Suppressor macrophage treated with lipopolysaccharide for 1 hour (primary cell): ENCODE measurements around the gene SRMS.
A peak's percentile ranks its signal among the peaks of the same experiment; 100 is the strongest.

Experiments used
- DNase-seq, 3 donors: peaks; one replicate each; pipeline ENCODE4 v3.0.0-alpha.2; 2020 to 2022

Gene SRMS

DNA sequence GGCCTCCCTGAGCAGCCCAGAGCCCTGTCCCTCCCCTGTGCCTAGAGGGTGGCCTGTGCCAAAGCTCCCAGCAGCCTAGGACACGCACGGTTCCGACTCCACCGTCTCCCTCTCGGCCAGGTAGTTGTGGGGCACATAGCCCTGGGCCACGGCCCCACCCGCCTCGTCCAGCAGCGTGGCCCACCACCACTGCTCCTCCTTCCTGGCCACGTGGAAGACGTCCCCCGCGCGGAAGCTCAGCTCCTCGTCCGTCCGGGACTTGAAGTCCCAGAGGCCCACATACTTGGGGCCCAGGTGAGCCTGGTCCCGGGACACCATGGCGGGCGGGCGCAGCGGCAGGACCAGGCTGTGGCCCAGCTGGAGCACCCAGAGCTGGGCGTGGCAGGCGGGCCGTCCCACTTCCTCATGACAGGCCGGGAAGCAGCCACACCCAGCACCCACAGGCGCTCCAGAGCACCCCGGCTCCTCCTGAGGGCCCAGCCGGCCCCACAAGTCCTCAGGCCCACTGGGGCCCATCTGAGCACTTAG, 10.5 kb downstream of the SRMS start, which contains the start of gene PTK6:
Gene PTK6 (minus strand): TSS at position 380 of the 528 bp plus-strand sequence. CDS start 62 bp downstream, at position 318.
- DNase-seq, result peak; percentile 79 to 90 (median 84)

DNA sequence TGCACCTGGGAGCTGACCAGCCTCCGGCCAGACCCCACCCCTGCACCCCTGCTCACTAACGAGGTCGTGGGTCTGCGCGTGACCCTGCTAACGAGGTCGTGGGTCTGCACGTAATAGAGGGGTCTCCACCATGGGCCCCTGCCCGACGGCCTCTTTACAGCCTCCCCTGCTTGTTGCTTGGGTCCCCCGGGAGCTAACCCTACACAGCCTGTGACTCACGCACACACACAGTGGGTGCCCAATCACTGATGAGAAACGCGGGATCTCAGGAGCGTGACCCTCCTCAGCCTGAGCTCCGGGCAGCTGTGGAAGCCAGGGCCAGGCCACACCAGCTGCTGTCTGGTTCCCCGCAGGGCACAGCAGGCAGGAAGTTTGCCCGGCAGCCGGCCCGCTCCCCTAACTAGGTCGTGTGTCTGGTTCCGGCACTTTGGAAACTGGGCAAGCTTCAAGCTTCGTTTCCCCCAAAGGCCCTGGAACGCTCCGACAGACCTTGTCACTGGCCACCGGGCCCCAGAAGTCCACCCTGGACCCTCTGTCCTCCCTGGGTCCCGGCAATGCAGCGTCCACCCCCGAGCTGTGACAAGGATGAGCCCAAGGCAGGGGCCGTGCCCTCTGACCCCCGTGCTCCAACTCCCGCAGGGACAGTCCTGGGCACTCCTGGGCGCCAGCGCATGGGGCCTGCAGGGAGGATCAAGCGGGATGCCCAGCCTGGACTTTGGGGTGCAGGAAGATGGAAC, 11.1 kb downstream of the SRMS start:
- peak in 1 of 3 donors; percentile 34 for DNase-seq

DNA sequence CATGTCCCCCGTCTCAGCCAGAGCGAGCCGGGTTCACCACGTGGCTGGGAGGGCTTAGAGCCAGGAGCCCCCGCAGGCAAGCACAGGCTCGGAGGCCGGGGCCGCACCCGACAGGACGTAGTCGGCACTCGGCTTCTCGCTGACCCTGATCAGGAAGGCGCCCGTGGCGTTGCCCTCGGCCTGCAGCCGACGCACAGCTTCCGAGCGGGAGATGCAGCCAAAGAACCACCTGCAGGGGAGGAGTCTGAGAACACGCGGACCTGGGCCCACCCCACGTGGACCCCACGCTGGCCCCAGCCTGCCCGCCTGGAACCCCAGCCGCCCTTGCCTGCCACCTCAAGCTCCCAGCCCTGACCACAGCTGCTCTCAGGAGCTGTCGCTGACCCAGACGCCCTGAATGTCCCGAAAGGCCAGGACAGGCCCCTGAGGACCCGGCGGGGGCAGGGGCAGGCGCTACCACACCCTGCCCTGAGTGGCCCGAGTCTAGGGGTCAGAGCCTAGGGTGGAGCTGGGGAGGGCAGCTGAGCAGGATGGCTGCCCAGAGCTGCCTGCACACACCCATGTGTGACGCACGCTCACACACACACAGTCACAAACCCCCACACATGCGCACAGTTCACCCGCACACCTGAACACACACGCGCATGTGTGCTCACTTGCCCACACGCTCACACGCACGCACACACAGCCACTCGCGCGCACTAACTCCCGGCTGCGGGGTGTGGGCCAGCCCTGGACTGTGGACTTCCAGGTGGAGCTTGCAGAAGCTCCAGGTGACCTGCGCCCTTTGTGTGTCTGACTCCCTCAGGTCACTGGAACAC, 12.5 kb downstream of the SRMS start:
- no peak for DNase-seq

DNA sequence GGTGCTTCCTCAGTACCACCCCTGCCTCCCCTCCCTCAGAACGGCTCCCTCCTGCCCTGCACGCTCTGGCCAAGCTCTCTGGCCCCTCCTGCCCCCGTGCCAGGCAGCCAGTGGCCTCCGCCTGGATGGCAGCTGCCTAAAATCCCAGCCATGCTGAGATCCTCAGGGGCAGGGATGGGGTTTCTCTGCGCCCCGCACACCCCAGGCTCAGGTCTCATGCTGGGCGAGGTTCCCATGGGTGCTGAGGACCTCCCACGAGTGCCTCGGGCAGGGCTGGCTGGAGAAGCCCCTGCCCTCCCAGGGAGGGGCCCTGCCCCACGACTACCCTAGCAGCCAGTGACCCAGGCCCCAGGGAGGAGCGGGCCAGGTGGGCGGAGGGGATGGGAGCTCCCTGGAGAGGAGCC, 13.1 kb downstream of the SRMS start:
- no peak for DNase-seq

DNA sequence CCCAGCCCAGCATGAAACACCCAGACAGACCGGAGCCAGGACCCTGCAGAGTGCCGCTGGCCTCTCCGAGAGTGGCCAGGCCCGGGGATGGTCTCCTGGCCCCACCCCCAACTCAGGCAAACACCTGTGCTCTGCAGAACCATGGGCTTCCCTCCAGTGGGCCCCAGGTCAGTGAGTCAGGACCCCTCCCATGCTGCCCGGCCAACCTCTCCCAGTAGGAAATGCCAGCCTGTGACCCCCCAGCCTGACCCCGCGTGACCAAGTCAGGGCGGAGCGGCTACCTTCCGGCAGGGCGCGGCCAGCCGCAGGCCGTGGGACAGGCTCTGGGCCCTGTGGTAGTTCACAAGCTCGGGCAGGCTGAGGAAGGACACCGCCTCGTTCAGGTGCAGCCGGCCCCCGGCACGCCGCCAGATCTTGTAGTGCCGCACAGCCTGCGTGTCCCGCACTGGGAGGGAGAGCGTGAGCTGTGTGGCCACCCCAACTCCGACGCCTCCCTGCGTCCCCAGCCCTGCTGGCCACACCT, 13.6 kb downstream of the SRMS start:
- DNase-seq, result no peak

DNA sequence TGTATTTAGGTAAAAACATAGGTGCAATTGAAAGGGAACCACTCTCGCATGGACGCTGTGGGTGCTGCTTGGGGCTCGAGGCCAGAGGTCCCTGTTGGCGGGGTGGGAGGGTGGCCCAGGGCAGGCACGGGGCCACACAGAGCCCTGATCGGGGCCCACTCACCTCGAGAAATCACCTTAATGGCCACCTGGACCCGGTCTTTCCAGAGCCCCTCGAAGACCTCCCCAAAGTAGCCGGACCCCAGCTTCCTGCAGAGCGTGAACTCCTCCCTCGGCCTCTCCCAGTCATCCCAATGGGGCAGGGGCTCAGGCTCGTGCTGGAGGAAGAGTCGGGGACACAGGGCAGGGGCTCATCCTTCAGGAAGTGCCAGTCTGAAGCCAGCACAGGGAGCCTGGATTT, 14.2 kb downstream of the SRMS start:
- DNase-seq, result no peak

DNA sequence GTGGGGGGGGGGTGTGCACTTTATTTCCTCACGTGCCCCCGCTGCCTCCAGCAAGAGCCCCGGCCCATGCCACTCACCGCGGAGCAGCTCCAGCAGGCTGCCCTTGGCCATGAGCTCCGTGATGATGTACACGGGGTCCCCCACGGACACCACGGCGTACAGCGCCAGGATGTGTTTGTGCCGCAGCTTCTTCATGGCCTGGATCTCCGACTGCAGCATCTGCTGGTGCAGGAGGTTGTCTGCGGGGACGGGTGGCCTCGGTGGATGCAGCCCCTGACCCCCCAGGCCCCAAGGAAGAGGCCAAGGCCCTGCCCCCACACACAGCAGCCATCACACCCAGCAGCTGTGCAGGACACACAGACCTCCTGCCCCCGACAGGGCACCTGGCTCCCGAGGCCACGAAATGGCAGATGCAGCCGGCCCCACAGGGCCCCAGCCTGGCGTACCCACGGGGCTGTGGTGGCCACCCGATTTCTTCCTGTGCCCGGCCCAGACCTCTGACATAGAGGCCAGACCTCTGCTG, 15.0 kb downstream of the SRMS start:
- DNase-seq, result no peak

DNA sequence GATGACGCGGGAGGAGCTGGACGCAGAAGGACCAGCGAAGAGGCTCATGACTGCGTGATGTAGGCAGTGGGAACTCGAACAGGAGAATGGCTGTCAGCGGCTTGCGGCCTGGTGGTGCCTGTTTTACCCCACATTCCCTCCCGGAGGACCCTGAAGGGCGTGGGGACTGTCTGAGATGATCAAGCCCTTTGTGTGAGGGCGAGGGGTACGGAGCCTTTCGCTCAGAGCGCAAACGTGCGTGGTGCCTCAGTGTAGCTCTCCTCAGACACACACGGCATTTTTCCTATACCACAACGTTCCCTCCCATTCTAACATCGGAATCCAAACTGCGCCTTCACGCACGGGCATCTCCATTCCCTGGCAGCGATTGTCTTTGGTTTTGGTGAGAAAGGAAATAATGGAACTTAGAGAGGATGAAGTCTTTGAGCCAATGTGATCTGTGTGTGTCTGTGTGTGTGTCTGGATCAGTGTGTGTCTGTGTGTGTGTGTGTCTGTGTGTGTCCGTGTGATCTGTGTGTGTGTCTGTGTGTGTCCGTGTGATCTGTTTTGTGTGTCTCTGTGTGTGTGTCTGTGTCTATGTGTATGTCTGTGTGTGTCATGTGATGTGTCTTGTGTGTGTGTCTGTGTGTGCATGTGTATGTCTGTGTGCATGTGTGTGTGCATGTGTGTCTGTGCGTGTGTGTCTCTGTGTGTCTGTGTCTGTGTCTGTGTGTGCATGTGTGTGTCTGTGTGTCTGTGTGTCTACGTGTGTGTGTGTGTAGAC, 15.7 kb downstream of the SRMS start:
- DNase-seq, result no peak

DNA sequence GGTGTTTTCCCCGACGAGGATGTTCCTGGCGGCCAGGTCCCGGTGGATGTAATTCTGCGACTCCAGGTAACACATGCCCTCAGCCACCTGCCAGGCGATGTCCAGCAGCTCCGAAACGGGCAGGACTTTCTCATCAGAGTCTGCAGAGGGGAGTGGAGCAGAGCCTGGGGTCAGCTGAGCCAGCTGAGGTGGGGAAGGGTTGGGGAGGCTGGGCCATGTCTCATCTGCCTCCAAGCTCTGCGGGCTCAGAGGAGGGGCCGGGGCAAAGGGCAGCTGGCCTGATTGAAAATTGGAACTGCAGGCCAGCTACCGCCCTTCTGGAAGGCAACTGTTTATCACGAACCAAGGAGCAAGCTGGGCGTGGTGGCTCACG, 16.8 kb downstream of the SRMS start:
- no peak for DNase-seq

DNA sequence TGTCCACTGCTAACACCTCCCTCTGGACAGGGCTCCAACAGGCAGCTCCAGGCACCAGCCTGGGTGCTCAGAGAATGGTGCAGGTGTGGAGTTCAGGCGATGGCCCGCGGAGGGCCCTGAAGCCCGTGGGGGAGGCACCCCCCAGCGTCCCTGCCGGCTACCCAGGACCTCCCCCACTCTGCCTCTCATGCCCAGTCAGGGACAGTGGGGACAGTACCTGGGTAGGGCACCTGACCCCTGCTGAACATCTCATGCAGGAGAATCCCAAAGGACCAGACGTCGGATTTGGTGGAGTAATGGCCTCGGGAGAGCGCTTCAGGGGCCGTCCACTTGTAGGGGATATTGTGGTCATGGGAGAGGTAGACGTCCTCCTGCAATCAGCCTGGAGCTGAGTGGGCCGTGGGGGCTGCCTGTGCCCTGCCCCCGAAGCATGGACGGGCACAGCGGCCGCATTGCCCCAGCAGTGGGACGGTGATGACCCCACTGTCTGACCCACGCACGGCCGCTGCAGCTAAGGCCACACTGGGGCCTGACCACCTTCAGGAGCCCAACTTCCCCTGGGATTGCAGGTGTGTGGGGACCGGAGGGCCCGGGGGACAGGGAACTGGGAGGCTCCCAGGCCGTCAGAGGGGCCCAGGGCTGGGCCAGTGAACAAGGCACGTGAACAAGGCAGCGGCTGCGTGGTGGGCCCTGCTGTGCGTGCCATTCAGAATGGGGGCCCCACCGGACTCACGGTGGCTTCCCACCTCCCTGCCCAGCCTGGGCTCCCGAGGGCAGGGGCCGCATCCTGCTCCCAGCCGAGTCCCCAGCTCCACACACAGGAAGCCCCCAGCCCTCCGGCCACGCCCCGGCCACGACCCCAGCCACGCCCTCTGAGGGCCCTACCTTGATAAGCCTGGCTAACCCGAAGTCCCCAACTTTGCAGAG, 17.4 kb downstream of the SRMS start:
- DNase-seq, result no peak

DNA sequence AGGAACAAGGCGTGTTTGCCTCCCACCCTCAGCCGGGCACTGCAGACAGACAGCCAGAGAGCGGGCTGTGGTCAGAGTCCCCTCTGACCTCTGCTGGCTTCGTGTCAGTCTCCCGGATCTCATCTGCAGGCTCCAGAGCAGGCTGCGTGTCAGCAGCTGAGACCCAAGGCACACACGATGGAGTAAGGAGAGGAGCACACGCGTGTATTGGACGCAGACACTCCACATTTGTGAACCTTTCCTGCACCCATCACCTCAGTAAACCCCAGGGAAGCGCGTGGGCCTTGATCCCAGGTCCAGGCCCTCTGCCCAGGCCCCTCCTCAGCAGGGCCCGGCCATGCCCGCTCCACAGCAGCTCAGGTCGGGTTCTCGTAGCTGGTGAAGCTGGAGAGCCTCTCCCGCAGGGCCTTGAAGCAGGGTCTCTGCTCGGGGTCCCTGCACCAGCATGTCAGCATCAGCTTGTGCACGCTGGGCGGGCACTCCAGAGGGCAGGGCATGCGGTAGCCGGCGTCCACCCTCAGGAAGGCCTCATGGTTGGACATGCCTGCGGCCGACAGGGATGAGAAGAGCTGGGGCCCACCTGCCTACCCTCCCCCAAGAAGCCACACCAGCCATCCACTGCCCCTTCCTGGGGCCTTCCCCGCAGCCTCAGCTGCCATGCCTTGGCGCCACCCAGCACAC, 18.2 kb downstream of the SRMS start:
- DNase-seq, result no peak

DNA sequence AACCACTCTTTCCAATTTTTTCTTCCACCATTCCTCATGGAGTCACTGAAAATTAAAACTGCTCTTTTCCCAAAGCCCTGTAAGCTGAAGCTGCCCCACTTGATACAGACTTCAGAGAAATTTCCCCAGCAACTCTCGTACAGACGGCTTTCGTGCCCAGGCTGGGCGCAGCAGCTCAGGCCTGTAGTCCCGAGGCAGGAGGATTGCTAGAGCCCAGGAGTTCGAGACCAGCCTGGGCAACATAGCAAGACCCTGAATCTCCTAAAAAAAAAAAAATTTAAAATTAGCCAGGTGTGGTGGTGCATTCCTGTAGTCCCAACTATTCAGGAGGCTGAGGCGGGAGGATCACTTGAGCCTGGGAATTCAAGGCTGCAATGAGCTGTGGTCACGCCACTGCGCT, 20.4 kb downstream of the SRMS start:
- no peak for DNase-seq

DNA sequence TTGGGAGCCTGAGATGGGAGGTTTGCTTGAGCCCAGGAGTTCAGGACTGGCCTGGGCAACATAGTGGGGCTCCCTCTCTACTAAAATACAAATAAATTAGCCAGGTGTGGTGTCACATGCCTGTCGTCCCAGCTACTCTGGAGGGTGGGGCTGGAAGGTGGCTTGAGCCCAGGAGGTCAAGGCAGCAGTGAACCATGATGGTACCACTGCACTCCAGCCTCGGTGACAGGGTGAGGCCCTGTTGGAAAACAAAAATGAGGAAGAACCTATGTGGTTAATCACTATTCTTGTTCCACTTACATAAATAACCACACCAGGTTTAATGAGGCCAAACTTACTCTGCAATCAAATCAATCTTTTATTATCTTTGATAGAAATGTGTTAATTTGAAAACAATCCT, 21.6 kb downstream of the SRMS start:
- DNase-seq, result no peak

DNA sequence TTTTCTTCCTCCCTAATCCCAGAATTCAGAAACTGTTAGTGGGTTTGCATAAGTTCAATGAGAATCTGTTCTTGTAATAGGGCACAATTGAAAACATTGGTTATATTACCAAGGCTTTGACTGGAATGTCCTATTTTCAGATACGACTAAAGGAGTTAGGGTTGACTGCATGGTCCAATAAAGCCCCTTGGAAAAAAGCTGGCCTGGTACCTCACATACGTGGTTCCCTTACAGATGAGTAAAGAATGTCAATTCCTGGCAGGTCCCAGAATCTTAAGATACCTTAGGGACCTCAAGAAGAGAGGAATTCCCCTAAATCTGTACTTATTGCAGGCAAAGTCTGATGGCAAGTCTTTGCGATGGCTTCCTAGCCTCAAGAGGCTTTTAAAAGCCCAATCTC, 22.4 kb downstream of the SRMS start:
- DNase-seq, result no peak

DNA sequence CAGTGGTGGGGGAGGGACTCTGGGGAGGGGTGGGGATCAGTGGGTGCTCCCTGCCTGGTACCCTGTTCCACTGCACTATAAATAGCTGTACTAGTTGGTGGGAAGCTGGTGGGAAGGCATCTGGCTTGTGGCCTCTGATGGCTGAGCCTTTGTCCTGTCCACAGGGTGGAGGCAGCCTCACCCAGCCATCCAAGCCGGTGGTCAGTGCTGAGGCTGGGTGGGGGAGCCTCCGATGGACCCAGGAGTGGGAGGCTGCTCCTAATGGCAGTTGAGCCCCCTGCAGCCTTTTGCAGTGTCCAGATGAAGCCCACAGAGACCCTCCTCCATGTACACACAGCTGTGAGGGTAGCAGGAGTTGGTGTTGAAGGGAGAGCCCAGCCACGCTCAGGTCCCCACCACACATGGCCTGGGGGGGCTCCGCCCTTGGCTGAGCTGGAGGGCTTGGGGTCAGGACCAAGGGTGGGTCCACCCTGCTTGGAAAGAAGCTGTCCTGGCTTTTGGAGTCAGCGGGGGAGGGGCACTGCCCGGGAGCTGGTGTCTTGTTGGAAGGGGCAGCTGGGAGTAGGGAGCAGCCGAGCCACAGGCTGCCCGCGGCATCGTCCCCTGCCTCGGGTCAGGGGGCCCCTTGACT, 24.5 kb downstream of the SRMS start:
- DNase-seq, result no peak

DNA sequence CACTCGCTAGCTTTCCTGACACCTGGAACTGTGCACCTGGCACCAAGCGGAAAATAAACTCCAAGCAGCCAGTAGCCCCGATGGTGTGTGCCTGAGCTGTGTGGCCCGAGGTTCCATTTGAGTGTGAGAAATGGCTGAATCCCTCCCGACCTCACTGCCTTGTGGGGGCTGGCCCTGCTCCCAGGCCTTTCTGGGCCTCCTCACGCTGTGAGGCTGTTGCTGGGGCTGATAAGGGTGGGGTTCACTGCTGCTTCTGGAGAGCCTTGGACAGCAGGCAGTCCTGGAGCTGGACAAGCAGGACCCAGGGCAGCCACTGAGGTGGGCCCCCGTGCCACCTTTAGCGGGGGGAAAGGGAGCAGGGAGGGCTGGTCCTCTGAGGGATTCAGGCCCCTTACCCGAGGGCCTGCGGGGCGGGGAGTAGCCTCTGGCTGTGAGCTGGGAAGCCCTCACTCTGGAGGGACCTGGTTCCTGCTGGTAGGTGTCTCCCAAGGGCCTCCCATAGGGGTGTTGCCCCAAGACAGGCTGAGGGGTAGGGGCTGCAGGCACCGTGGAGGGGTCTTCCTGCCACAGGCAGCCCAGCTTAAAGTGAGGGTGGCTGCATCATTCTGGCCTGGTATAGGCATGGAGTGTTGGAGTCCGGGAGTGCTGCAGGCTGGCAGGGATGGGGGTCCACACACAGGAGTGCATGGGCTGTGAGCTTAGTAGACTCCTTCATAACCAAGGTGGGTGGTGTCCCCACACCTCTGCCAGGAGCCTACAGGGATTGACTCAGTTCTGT, 25.3 kb downstream of the SRMS start:
- no peak for DNase-seq

DNA sequence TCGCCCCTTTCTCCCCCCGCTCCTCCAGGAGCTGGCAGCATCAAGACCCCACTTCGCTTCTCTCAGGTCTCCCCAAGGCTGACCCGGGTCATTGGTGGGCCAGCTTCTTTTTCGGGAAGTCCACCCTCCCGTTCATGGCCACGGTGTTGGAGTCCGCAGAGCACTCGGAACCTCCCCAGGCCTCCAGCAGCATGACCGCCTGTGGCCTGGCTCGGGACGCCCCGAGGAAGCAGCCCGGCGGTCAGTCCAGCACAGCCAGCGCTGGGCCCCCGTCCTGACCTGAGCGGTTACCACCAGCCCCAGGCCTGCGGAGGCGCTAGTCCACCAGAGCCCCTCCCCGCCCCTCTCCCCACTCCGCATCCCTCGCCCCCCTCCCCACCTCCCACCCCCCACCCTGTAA, 25.9 kb downstream of the SRMS start:
- DNase-seq, result no peak

DNA sequence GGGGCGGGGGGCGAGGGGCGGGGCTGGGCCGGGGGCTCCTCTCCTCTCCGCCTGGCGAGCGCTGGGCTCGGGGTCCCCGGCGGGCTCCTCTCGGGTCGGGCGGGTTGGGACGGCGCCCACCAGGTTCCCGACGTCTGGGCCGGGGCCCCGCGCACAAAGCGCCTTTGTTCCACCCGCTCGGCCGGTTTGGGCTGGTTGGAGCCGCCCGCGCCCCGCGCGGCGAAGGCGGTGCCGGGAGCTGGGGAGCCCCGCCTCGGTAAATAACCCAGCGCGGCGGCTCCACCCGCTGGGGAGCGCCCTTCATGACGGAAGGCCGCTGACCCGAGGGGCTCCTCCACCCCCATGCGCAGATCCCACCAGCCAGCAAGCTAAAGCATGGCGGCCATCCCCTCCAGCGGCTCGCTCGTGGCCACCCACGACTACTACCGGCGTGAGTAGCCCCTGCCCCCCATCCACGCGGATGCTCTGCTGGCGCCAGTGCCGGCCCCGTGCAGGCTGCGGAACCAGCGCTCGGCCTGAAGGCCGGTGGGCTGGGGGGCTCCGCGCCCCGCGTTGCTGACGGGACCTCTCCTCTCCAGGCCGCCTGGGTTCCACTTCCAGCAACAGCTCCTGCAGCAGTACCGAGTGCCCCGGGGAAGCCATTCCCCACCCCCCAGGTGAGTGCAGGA, 26.5 kb downstream of the SRMS start:
- peak; percentile 63 to 93 (median 83) for DNase-seq

DNA sequence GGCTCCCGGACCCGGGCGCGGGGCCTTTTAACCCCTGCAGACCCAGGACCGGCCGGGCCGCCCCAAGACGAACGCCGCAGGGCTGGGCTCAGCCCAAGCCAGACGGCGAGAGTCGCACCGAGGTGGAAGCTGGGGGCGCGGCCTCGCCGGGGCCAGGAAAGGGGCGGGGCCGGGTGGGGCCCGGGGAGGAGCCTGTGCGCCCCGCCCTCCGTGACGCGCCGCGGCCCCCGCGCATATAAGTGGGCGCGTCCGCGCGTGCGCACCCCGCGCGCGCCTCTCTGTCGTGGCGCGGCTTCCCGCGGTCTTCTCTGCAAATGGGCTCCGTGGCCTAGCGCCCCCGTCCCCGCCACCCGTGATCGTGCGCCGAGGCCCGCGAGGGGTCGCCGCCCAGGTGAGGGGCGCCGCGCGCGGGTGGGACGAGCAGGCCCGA, 27.0 kb downstream of the SRMS start, which contains the start of gene PPDPF:
Gene PPDPF (plus strand): TSS at position 262 of the 430 bp plus-strand sequence. CDS start 544 bp downstream, outside the sequence.
- peak; percentile 84 to 97 (median 93) for DNase-seq
